ENCODE measurements around the gene MAP3K3. TPM values are rescaled to one million over a fixed set of nuclear protein-coding genes. Genes with fewer than 3 reads are reported as not detected.

The MAP3K3 gene
- total RNA-seq, 4 donors from 2014 or later: 21.8 to 58.7 (median 29.7) TPM

DNA sequence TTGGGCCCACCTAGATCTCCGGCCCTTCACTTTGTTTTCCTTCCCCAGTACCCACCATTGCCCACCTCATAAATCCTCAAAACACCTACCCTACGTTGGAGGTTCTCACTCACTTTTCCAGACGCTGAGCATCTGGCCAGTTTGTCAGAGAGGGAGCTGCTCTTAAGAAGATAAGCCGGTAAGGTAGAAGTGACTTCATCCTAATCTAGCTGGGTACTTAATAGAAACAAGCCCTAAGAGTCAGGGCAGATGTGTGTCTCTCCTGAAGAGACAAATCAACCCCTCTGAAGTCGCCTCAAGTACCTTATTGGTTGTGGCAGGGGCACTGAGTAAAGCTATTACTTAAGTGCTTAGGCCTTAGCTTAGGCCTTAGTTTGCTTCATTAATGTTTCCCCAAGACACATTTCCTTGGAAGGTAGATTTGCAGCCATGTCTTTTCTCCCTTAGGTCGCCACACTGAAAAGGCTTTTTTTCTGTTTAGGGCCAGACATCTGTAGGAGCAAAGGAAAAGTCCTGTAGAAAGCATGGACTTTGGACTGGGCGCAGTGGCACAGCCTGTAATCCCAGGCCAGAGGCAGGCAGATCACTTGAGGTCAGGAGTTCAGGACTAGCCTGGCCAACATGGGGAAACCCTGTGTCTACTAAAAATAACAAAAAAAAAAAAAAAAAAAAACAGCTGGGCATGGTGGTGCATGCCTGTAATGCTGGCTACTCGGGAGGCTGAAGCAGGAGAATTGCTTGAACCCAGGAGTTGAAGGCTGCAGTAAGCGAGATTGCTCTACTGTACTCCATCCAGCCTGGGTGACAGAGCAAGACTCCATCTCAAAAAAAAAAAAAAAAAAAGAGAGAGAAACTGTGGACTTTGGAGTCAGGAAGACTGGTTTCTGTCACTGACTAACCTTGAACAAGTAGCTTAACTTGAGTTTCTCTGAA, 20.5 kb upstream of the MAP3K3 start:
- intact Hi-C loops (cut with DNase I; ENCODE audit: low total_unique reads): no loop called here
- no peaks in the 10 kb centered on the region for H3K27me3 ChIP-seq
- peak; percentile 16 to 25 for ATAC-seq

DNA sequence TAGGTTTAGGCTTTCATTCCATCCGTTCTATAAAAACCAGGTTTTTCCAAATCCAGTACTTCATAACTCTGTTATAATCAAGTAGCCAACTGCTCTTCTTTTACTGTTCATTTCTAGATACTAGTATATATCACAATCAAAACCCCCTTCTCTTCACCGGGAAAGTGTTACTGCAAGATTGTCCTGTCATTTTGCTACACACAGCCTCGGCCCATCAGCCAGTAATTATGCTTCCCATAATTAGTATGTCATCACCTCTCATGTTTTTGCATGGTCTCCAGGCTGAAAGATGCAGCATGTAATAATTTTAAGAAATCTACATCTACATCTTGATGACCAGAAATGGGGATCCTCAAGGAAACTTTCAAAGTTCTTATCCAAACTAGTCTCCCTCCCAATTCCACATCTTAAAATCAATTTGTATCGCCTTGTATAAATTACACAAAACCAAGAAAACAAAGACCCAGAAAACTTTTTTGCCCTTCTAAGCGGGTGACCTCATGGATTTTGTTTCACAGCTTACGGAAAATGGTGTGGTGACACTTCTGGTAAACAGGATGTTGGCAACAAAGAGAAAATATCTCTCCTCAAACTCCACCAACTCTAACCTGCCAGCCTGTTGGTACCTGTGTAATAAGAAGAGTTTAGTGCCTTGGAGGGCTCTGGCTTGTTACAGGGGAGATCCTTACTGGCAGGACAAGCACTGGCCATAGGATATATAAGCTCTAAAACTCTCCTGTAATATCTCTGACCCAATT, 12.2 kb upstream of the MAP3K3 start:
- H3K27ac ChIP-seq: no peak overlapping the region
- H3K36me3 ChIP-seq: peaks cover 0 to 58% of the 10 kb centered on the region in 2 donors
- in situ Hi-C loops (cut with MboI; ENCODE audit: low sequenced_read_pairs in 4 of 4): loop anchor here (5.0 to 10.0 kb wide), 2 partner anchors 65 to 188 kb away; no protein-coding TSS in a partner anchor

More for the DNA sequence above, 20.5 kb upstream of the MAP3K3 start:
- peaks cover 0 to 34% of the 10 kb centered on the region in 2 donors for H3K36me3 ChIP-seq
- TF ChIP-seq POLR2A (IDR thresholded peaks at IDR 0.05): no peak
- TF ChIP-seq, protein P1, sequence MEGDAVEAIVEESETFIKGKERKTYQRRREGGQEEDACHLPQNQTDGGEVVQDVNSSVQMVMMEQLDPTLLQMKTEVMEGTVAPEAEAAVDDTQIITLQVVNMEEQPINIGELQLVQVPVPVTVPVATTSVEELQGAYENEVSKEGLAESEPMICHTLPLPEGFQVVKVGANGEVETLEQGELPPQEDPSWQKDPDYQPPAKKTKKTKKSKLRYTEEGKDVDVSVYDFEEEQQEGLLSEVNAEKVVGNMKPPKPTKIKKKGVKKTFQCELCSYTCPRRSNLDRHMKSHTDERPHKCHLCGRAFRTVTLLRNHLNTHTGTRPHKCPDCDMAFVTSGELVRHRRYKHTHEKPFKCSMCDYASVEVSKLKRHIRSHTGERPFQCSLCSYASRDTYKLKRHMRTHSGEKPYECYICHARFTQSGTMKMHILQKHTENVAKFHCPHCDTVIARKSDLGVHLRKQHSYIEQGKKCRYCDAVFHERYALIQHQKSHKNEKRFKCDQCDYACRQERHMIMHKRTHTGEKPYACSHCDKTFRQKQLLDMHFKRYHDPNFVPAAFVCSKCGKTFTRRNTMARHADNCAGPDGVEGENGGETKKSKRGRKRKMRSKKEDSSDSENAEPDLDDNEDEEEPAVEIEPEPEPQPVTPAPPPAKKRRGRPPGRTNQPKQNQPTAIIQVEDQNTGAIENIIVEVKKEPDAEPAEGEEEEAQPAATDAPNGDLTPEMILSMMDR (IDR thresholded peaks at IDR 0.05 in 4 of 5, conservative IDR thresholded peaks at IDR 0.05 in 1 of 5): no peak
- H3K9me3 ChIP-seq: no peaks in the 10 kb centered on the region
- no peak for DNase-seq
- peak overlapping the region; percentile 85 to 98 (median 93) for H3K27ac ChIP-seq
- peak overlapping the region; percentile 80 to 100 (median 91) for H3K4me3 ChIP-seq
- in situ Hi-C loops (cut with MboI; ENCODE audit: low sequenced_read_pairs in 4 of 4): loop anchor here in 1 of 4 donors (10.0 kb wide), 1 partner anchor 57 kb away; no protein-coding TSS in a partner anchor
- peaks cover 11 to 17% of the 10 kb centered on the region in 2 donors for H3K4me1 ChIP-seq

DNA sequence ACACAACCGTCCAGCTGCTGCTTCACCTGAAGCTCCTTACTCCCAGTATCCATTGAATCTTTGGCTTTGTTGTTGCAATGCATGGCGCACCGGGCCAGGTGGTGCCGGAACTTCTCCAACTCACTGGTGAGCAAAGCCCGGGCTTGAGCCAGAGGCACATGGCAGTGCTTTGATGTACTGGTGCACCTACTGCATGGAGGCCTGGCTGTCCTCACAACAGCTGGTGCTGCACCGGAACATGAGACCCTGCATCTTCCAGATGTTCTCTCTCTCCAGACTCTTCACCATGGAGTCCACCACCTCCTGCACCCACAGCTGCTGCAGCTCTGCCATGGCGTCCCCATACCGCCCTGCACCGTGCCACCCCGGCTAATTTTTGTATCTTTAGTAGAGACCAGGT, 11.4 kb upstream of the MAP3K3 start:
- no peak overlapping the region for H3K27ac ChIP-seq
- TF ChIP-seq POLR2A (IDR thresholded peaks at IDR 0.05): no peak
- TF ChIP-seq, protein P1 (IDR thresholded peaks at IDR 0.05 in 4 of 5, conservative IDR thresholded peaks at IDR 0.05 in 1 of 5): no peak
- no peaks in the 10 kb centered on the region for H3K9me3 ChIP-seq
- intact Hi-C loops (cut with DNase I; ENCODE audit: low total_unique reads) (no loop called here), in situ Hi-C loops (cut with MboI; ENCODE audit: low sequenced_read_pairs in 4 of 4) (loop anchor here (5.0 kb wide), 1 partner anchor 189 kb away; no protein-coding TSS in a partner anchor)
- ATAC-seq (no peak), DNase-seq (no peak)
- peaks cover 0 to 49% of the 10 kb centered on the region in 2 donors for H3K36me3 ChIP-seq
- no peaks in the 10 kb centered on the region for H3K27me3 ChIP-seq
- no peaks in the 10 kb centered on the region for H3K4me1 ChIP-seq
- no peak overlapping the region for H3K4me3 ChIP-seq

More for the DNA sequence above, 12.2 kb upstream of the MAP3K3 start:
- no peaks in the 10 kb centered on the region for H3K27me3 ChIP-seq
- no peak for TF ChIP-seq POLR2A (IDR thresholded peaks at IDR 0.05)
- TF ChIP-seq, protein P1 (IDR thresholded peaks at IDR 0.05 in 4 of 5, conservative IDR thresholded peaks at IDR 0.05 in 1 of 5): no peak
- no peak for ATAC-seq
- H3K9me3 ChIP-seq: no peaks in the 10 kb centered on the region
- DNase-seq: no peak
- intact Hi-C loops (cut with DNase I; ENCODE audit: low total_unique reads): no loop called here
- H3K4me1 ChIP-seq: no peaks in the 10 kb centered on the region
- H3K4me3 ChIP-seq: no peak overlapping the region

DNA sequence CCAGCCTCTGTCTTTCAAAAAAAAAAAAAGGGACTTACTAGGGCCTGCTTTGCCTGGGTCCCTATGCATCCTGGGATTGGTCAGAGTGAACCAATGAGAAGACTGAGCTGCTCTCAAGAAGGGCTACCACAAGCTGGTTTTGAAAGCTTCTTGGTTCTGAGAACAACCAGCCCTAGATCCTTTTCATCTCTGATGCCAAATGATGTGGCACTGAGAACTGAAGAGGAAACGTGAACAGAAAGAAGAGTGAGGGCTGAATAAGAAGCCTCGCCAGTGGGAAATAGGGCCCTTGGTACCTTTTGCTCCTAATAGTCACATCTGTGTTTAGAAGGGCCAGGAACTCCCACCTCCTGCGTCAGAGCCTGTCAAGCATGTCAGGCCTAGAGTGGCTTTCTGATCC, 10.9 kb upstream of the MAP3K3 start:
- no peak overlapping the region for H3K4me3 ChIP-seq
- no peaks in the 10 kb centered on the region for H3K9me3 ChIP-seq
- TF ChIP-seq, protein P1 (IDR thresholded peaks at IDR 0.05 in 4 of 5, conservative IDR thresholded peaks at IDR 0.05 in 1 of 5): no peak
- no peak for TF ChIP-seq POLR2A (IDR thresholded peaks at IDR 0.05)
- DNase-seq: no peak
- H3K27me3 ChIP-seq: no peaks in the 10 kb centered on the region
- no peak for ATAC-seq
- intact Hi-C loops (cut with DNase I; ENCODE audit: low total_unique reads): no loop called here
- in situ Hi-C loops (cut with MboI; ENCODE audit: low sequenced_read_pairs in 4 of 4): loop anchor here (5.0 kb wide), 1 partner anchor 189 kb away; no protein-coding TSS in a partner anchor
- H3K36me3 ChIP-seq: peaks cover 0 to 44% of the 10 kb centered on the region in 2 donors
- H3K4me1 ChIP-seq: no peaks in the 10 kb centered on the region
- H3K27ac ChIP-seq: no peak overlapping the region

All from gastrocnemius medialis (tissue), 4 donors.